Endothelial cell of umbilical vein (primary cell): Measurements from ENCODE around the gene MYO9B.

Experiments
- CTCF ChIP-seq, 2 donors: IDR thresholded peaks; 1 replicate in 1 of 2; 2 replicates in 1 of 2; pipeline ENCODE4 v1.5.1; 2011; ENCODE audit warnings: low read length in 2 of 2, mild to moderate bottlenecking in 2 of 2, moderate library complexity in 2 of 2, control low read depth in 1 of 2, inconsistent platforms in 1 of 2, low read depth in 1 of 2; ENCODE audit not compliant: insufficient read depth in 1 of 2; ENCODE audit errors: extremely low read depth in 1 of 2
- EZH2 ChIP-seq: IDR thresholded peaks from 2 replicates; pipeline ENCODE4 v1.6.1; 2012; ENCODE audit warnings: borderline replicate concordance, low read depth, mild to moderate bottlenecking, moderate library complexity, low read length, inconsistent platforms; ENCODE audit not compliant: severe bottlenecking
- FOS ChIP-seq: IDR thresholded peaks from 2 replicates; pipeline ENCODE4 v1.6.1; 2011; ENCODE audit warnings: mild to moderate bottlenecking, low read length, moderate library complexity, borderline replicate concordance; ENCODE audit not compliant: insufficient read depth
- GATA2 ChIP-seq: IDR thresholded peaks from 2 replicates; pipeline ENCODE4 v1.7.0; 2011; ENCODE audit warnings: low read depth, mild to moderate bottlenecking, moderate library complexity, mixed read lengths, low read length; ENCODE audit not compliant: insufficient read length, insufficient read depth
- JUN ChIP-seq: IDR thresholded peaks from 2 replicates; pipeline ENCODE4 v1.6.1; 2011; ENCODE audit warnings: borderline replicate concordance, low read depth; ENCODE audit not compliant: insufficient read length, insufficient read depth
- MAX ChIP-seq: IDR thresholded peaks from 2 replicates; pipeline ENCODE4 v1.6.1; 2011; ENCODE audit not compliant: insufficient read depth, insufficient read length
- MYC ChIP-seq: IDR thresholded peaks from one replicate; pipeline ENCODE4 v1.6.1; 2011; ENCODE audit warnings: mild to moderate bottlenecking, low read depth, low read length
- POLR2A ChIP-seq: IDR thresholded peaks from 2 replicates; pipeline ENCODE4 v1.6.1; 2012; ENCODE audit warnings: low read depth, mild to moderate bottlenecking, control low read depth, low read length
- POLR2AphosphoS5 ChIP-seq: IDR thresholded peaks from 2 replicates; pipeline ENCODE4 v1.6.1; 2012; ENCODE audit warnings: low read depth, mild to moderate bottlenecking, control low read depth, low read length, moderate library complexity; ENCODE audit not compliant: insufficient read depth

DNA sequence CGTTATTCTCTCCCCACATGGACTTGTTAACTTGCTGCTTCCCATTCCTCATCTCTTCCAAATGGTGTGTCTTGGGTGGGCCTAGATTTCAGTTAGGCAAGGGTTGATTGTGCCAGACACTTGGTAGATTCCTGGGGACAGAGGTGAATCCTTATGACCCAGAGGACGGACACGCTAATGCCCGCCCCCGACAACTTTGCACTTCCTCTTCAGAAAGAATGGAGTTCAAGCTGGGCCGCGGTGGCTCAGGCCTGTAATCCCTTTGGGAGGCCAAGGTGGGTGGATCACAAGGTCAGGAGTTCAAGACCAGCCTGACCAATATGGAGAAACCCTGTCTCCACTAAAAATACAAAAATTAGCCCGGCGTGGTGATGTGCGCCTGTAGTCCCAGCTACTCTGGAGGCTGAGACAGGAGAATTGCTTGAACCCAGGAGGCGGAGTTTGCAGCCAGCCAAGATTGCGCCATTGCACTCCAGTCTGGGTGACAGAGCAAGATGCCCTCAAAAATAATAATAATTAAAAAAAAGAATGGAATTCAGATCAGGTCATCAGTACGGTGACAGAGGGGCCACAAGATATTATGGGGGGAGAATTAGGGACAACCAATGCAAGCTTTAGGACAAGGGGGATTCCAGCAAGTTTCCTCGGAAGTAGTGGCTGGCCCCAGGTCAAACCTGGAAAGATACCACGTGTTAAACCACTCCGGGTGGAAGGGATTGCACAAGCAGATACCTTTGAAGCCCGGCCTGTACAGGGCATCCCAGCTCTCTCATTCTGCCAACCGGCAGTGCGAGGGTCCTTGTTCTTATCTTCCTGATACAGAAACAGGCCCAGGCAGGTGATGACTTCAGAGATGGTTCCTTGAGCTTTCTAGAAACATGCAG lies 2.7 kb downstream of the MYO9B start:
- no peak for TF ChIP-seq POLR2AphosphoS5
- no peak for TF ChIP-seq EZH2
- TF ChIP-seq CTCF (IDR thresholded peaks at IDR 0.05; ENCODE audit: extremely low read depth in 1 of 2, insufficient read depth in 1 of 2, low read depth in 1 of 2, low read length in 2 of 2), result no peak
- TF ChIP-seq POLR2A, result no peak
- TF ChIP-seq MYC, result no peak
- TF ChIP-seq FOS, result no peak
- TF ChIP-seq MAX, result no peak
- no peak for TF ChIP-seq JUN
- no peak for TF ChIP-seq GATA2
